Right atrium auricular region (tissue), 2 donors: ENCODE data around the gene MRAP. TPM values are rescaled to one million over a fixed set of nuclear protein-coding genes. Genes with fewer than 3 reads are reported as not detected.
"Not testable (repeated sequence)": the region's sequence is repeated elsewhere in the genome, so short reads cannot be mapped to it uniquely, and the experiment has no call there.

Source experiments
- DNase-seq: peaks from one replicate; pipeline ENCODE4 v3.0.0-alpha.2; 2019; ENCODE audit warnings: low spot score
- H3K27ac ChIP-seq, 2 donors: fragments of 200-600 bp; sonication (generic); 1 replicate in 1 of 2; 2 replicates in 1 of 2; pipeline ENCODE4 v1.5.1; 2016 to 2019
- H3K27me3 ChIP-seq, 2 donors: fragments of 200-600 bp; sonication (generic); one replicate each; pipeline versions ENCODE4 v1.5.1 to v1.6.0; 2017 to 2019
- H3K36me3 ChIP-seq: fragments of 200-600 bp; sonication (generic); one replicate; pipeline ENCODE4 v1.5.1; 2016
- H3K4me1 ChIP-seq, 2 donors: fragments of 200-600 bp; sonication (generic); one replicate each; pipeline versions ENCODE4 v1.5.1 to v1.6.0; 2017 to 2019
- H3K4me3 ChIP-seq, 2 donors: fragments of 200-600 bp; sonication (generic); 1 replicate in 1 of 2; 2 replicates in 1 of 2; pipeline ENCODE4 v1.5.1; 2017 to 2019; ENCODE audit warnings: mild to moderate bottlenecking in 1 of 2, moderate library complexity in 1 of 2
- H3K9me3 ChIP-seq, 2 donors: fragments of 200-600 bp; sonication (generic); one replicate each; pipeline ENCODE4 v1.5.1; 2019
- total RNA-seq, 2 donors: library from RNA; depleted of rRNA; stranded (reverse); fragments of >200 nt; gene quantifications; one replicate each; pipeline ENCODE4 v1.1.0, GENCODE V29; 2016
- TF ChIP-seq, protein P1 (sequence below), 2 donors: fragments of 200-600 bp; sonication (generic); IDR thresholded peaks; one replicate each; pipeline ENCODE4 v1.5.1; 2019; ENCODE audit warnings: antibody characterized with exemption in 2 of 2

The MRAP gene
- total RNA-seq, 2 donors from 2014 or later, result 5.3 TPM; not detected in 1

DNA sequence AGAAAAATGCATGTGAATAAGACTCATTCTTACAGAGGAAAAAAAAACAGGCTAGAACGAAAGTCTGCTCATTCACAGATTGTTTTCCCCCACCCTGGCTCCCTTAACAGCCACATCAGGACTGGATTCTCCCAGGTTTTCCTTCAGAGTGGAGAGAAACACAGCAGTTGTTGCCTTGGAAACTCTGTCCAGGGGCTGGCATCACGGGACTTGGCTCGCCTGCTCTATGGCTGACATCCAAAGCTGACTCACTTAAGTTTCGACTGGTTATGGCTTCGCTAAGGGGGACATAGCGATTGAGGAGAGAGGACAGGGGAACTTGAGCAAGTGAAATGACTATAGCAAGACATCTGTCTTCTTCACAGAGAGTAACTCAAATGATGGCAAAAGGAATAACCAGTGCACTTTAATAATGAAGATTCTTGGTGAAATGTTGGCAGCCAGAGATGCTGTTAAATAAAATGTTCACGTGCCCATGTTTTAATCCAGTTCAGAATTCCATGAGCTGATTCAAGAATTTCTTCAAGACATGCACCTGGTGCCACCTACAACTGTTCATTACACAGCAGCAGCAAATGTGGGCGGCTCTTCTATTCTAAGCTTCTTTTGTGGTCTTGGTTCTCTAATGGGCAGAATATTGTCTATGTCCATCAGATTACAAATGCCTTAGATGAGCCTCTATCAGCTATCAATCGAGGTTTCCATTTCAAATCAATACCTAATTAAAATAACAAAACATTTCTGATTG, 41.6 kb upstream of the MRAP start:
- Histone ChIP-seq H3K27ac (peak overlapping the region in 1 of 2 donors; percentile 33), H3K9me3 (no peaks in the 10 kb centered on the region), H3K27me3 (no peaks in the 10 kb centered on the region), H3K36me3 (no peaks in the 10 kb centered on the region), H3K4me1 (peaks cover 0 to 32% of the 10 kb centered on the region in 2 donors), H3K4me3 (no peak overlapping the region)
- peak; percentile 86 for DNase-seq
- TF ChIP-seq, protein P1, sequence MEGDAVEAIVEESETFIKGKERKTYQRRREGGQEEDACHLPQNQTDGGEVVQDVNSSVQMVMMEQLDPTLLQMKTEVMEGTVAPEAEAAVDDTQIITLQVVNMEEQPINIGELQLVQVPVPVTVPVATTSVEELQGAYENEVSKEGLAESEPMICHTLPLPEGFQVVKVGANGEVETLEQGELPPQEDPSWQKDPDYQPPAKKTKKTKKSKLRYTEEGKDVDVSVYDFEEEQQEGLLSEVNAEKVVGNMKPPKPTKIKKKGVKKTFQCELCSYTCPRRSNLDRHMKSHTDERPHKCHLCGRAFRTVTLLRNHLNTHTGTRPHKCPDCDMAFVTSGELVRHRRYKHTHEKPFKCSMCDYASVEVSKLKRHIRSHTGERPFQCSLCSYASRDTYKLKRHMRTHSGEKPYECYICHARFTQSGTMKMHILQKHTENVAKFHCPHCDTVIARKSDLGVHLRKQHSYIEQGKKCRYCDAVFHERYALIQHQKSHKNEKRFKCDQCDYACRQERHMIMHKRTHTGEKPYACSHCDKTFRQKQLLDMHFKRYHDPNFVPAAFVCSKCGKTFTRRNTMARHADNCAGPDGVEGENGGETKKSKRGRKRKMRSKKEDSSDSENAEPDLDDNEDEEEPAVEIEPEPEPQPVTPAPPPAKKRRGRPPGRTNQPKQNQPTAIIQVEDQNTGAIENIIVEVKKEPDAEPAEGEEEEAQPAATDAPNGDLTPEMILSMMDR (IDR thresholded peaks at IDR 0.05), result no peak

DNA sequence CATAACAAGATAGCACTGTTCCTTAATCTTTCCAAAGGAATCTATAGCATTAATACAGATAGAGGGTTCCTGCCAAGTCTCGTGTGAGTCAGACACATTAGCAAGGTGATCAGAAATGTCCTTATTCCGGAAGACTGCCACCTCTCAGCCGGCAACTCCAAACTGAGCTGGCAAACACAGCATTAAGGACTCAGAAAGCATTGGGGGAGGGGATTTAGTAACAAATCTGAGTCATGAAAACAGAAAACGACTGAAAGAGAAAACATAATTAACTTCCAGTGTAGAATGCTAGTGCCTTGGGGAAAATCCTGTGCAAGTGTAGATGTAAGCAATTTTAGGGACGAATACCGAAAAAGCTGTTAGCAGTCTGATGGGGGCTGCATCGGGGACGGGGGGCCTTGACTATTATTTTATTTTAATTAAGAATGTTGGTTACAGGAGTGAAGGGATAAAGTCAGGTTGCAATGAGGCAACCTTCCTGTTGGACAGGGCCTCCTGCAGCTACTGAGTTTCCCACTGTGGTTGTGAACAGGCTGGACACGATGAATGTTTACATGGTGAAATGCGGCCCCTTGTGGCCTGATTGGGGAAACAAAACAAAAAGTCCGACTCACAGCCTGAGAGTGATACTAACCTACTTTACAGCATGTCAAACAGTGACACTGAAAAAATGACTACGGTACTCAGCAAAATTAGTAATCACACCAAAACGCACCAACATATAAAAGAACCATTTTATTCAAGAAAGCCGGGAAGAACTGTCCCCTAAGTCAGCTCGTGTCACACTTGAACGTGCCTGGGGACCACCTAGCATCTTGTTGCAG, 40.5 kb upstream of the MRAP start:
- Histone ChIP-seq H3K27ac (no peak overlapping the region), H3K4me3 (no peak overlapping the region), H3K4me1 (peaks cover 0 to 28% of the 10 kb centered on the region in 2 donors), H3K9me3 (no peaks in the 10 kb centered on the region), H3K36me3 (no peaks in the 10 kb centered on the region), H3K27me3 (no peaks in the 10 kb centered on the region)
- TF ChIP-seq, protein P1 (IDR thresholded peaks at IDR 0.05), result peak; percentile 25 to 83
- DNase-seq, result peak; percentile 75

DNA sequence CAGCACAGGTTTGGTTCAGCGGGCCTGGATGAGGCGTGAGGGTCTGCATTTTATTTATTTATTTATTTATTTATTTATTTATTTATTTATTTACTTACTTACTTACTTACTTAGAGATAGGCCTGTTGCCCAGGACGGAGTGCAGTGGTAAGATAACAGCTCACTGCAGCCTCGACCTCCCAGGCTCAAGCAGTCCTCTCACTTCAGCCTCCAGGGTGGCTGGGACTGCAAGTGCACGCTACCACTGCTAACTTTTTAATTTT, 39.9 kb upstream of the MRAP start:
- not testable (repeated sequence) for H3K27ac ChIP-seq, H3K4me3 ChIP-seq, H3K27me3 ChIP-seq, DNase-seq, H3K9me3 ChIP-seq, H3K36me3 ChIP-seq
- H3K4me1 ChIP-seq, result peaks cover 0 to 22% of the 10 kb centered on the region in 2 donors

DNA sequence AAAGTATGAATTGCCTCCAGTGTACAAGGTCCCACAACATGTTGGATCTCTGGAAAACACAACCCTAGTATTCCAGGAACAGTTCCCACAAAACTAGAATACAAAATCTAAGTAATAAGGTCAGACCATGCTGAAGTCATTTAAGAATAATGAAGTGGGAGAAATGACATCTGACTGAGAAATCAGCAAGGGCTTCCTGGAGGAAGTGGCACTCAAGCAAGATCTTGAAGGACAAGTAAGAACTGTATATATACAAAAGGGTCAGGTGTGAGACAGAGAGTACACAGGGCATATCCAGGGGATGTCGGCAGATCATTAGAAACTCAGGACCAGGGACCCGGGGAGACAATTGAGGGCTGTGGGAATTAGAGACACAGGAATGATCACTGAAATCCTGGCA, 38.5 kb upstream of the MRAP start:
- DNase-seq, result no peak
- Histone ChIP-seq H3K4me1 (peaks cover 0 to 20% of the 10 kb centered on the region in 2 donors), H3K9me3 (no peaks in the 10 kb centered on the region), H3K4me3 (no peak overlapping the region), H3K27ac (no peak overlapping the region), H3K27me3 (no peaks in the 10 kb centered on the region), H3K36me3 (no peaks in the 10 kb centered on the region)
- TF ChIP-seq, protein P1 (IDR thresholded peaks at IDR 0.05), result no peak

DNA sequence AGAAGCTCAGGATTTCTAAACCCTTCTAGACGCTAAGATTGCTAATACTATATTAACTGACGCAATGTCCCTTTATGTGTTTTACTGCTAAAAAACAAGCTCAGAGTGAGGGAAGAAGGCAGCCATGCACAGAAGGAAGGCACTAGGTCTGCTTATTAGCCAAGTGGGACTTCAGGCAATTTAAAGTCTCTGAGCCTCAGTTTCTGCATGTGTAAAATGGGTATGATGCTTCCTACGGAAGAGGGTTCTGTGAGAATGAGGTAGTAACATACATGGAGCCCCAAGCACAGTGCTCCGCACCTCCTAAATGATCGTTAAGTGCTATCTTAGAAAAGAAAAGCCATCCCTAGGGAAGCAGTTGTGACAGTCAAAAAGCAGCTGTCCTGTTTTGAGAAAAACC, 36.7 kb upstream of the MRAP start:
- H3K36me3 ChIP-seq, result peaks cover 1% of the 10 kb centered on the region

DNA sequence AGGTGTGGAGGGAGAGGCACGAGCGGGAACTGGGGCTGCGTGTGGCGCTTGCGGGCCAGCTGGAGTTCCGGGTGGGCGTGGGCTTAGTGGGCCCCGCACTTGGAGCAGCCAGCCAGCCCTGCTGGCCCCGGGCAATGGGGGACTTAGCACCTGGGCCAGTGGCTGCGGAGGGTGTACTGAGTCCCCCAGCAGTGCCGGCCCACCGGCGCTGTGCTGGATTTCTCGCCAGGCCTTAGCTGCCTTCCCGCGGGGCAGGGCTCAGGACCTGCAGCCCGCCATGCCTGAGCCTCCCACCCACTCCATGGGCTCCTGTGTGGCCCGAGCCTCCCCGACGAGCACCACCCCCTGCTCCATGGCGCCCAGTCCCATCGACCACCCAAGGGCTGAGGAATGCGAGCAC, 33.3 kb upstream of the MRAP start:
- H3K4me1 ChIP-seq, H3K36me3 ChIP-seq, H3K9me3 ChIP-seq, H3K27me3 ChIP-seq, H3K4me3 ChIP-seq, DNase-seq, H3K27ac ChIP-seq: not testable (repeated sequence)

More for the DNA sequence above, 36.7 kb upstream of the MRAP start:
- DNase-seq, result no peak
- H3K27me3 ChIP-seq, result no peaks in the 10 kb centered on the region
- no peak overlapping the region for H3K4me3 ChIP-seq
- H3K9me3 ChIP-seq, result no peaks in the 10 kb centered on the region
- TF ChIP-seq, protein P1 (IDR thresholded peaks at IDR 0.05), result no peak
- H3K27ac ChIP-seq, result no peak overlapping the region
- H3K4me1 ChIP-seq, result peaks cover 0 to 14% of the 10 kb centered on the region in 2 donors
